Vagina (tissue), 2 donors: ENCODE measurements around the gene LRMDA.

Source experiments
- POLR2A ChIP-seq, 2 donors: fragments of 450-650 bp; IDR thresholded peaks; one replicate each; pipeline ENCODE4 v1.6.1; 2017; ENCODE audit warnings: antibody characterized with exemption in 2 of 2, mild to moderate bottlenecking in 2 of 2, moderate library complexity in 2 of 2
- POLR2AphosphoS5 ChIP-seq, 2 donors: sonication (generic); formaldehyde crosslinking; IDR thresholded peaks; one replicate each; pipeline ENCODE4 v1.9.0; 2017; ENCODE audit warnings: antibody characterized with exemption in 2 of 2, mild to moderate bottlenecking in 2 of 2, low read depth in 1 of 2; ENCODE audit not compliant: insufficient read depth in 1 of 2
- TF ChIP-seq, protein P1 (sequence below), 3 experiments: fragments of 450-650 bp in 2 of 3; fragments of 200-600 bp in 1 of 3; sonication (generic) in 1 of 3; IDR thresholded peaks; one replicate each; pipeline ENCODE4 v1.5.1; 2017 to 2019; ENCODE audit warnings: antibody characterized with exemption in 3 of 3, mild to moderate bottlenecking in 2 of 3, moderate library complexity in 2 of 3

DNA sequence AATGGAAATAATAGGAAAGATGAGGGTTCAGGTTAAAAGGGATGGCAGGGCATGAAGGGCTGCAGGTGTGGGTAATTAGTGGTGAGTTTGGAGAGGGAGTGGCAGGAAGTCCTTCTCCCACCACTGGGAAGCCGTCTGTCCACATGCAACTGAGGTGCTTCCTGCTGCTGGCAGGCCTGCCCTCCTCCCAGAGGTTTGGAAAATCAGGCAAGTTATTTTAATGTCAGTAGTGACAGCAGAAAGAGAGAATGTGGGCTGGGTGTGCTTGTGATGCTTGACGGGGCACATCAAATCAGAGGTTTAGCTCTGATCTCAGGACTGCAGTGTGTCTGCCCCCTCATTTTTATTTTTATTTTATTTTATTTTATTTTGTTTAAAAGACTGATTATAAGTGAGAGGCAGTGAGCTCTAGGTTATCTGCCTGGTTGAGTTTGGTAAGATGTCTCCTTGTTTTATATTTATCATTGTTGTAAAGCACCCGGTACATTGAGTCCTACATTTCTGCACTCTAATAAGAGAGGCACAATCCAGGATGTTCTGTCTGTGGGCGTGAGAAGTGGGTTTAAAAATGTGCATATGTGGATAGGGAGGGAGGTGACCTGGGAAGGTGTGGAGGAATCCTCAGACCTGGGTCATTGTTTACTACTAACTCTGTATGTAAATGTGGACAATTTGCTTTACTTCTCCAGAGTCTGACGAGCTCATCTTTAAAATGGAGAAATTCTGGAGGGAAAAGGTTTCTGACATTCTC, 504.4 kb downstream of the LRMDA start:
- TF ChIP-seq, protein P1, sequence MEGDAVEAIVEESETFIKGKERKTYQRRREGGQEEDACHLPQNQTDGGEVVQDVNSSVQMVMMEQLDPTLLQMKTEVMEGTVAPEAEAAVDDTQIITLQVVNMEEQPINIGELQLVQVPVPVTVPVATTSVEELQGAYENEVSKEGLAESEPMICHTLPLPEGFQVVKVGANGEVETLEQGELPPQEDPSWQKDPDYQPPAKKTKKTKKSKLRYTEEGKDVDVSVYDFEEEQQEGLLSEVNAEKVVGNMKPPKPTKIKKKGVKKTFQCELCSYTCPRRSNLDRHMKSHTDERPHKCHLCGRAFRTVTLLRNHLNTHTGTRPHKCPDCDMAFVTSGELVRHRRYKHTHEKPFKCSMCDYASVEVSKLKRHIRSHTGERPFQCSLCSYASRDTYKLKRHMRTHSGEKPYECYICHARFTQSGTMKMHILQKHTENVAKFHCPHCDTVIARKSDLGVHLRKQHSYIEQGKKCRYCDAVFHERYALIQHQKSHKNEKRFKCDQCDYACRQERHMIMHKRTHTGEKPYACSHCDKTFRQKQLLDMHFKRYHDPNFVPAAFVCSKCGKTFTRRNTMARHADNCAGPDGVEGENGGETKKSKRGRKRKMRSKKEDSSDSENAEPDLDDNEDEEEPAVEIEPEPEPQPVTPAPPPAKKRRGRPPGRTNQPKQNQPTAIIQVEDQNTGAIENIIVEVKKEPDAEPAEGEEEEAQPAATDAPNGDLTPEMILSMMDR (IDR thresholded peaks at IDR 0.05) = no peak
- TF ChIP-seq POLR2AphosphoS5 (IDR thresholded peaks at IDR 0.05; ENCODE audit: insufficient read depth in 1 of 2, low read depth in 1 of 2) (no peak), POLR2A (IDR thresholded peaks at IDR 0.05) (no peak)
